ENCODE results near the gene ROBO1. TPM values are rescaled to one million over a fixed set of nuclear protein-coding genes. Genes with fewer than 3 reads are reported as not detected.

ROBO1 gene
- polyA plus RNA-seq, 4 donors, result 98.5 to 142 (median 110) TPM

- DNase-seq (ENCODE audit: low read depth in 4 of 4, low spot score in 3 of 4), result no peak
Measured at GRCh38 chr3:78830470-78830869, 937.3 kb downstream of the ROBO1 start.

GRCh38 chr3:78827618-78828017, 940.2 kb downstream of the ROBO1 start:
- no peak for DNase-seq (ENCODE audit: low read depth in 4 of 4, low spot score in 3 of 4)

- DNase-seq (ENCODE audit: low read depth in 4 of 4, low spot score in 3 of 4), result no peak
Measured at GRCh38 chr3:78825858-78826215, 942.0 kb downstream of the ROBO1 start.

GRCh38 chr3:78825118-78825857, 942.5 kb downstream of the ROBO1 start:
- no peak for DNase-seq (ENCODE audit: low read depth in 4 of 4, low spot score in 3 of 4)

- no peak for DNase-seq (ENCODE audit: low read depth in 4 of 4, low spot score in 3 of 4)
Measured at GRCh38 chr3:78823859-78824258, 943.9 kb downstream of the ROBO1 start.

GRCh38 chr3:78823434-78823833, 944.4 kb downstream of the ROBO1 start:
- no peak for DNase-seq (ENCODE audit: low read depth in 4 of 4, low spot score in 3 of 4)

GRCh38 chr3:78822726-78823125, 945.1 kb downstream of the ROBO1 start:
- no peak for DNase-seq (ENCODE audit: low read depth in 4 of 4, low spot score in 3 of 4)

GRCh38 chr3:78820542-78820941, 947.3 kb downstream of the ROBO1 start:
- no peak for DNase-seq (ENCODE audit: low read depth in 4 of 4, low spot score in 3 of 4)

- DNase-seq (ENCODE audit: low read depth in 4 of 4, low spot score in 3 of 4), result no peak
Measured at GRCh38 chr3:78818161-78818985, 949.4 kb downstream of the ROBO1 start.

GRCh38 chr3:78814893-78815562, 952.8 kb downstream of the ROBO1 start:
- no peak for DNase-seq (ENCODE audit: low read depth in 4 of 4, low spot score in 3 of 4)

GRCh38 chr3:78812166-78812565, 955.6 kb downstream of the ROBO1 start:
- no peak for DNase-seq (ENCODE audit: low read depth in 4 of 4, low spot score in 3 of 4)

- DNase-seq (ENCODE audit: low read depth in 4 of 4, low spot score in 3 of 4), result no peak
Measured at GRCh38 chr3:78809966-78810365, 957.8 kb downstream of the ROBO1 start.

GRCh38 chr3:78804251-78805037, 963.4 kb downstream of the ROBO1 start:
- no peak for DNase-seq (ENCODE audit: low read depth in 4 of 4, low spot score in 3 of 4)

- no peak for DNase-seq (ENCODE audit: low read depth in 4 of 4, low spot score in 3 of 4)
Measured at GRCh38 chr3:78802562-78802930, 965.3 kb downstream of the ROBO1 start.

- no peak for DNase-seq (ENCODE audit: low read depth in 4 of 4, low spot score in 3 of 4)
Measured at GRCh38 chr3:78801926-78802561, 965.8 kb downstream of the ROBO1 start.

GRCh38 chr3:78799681-78800080, 968.1 kb downstream of the ROBO1 start:
- DNase-seq (ENCODE audit: low read depth in 4 of 4, low spot score in 3 of 4), result no peak

GRCh38 chr3:78798266-78798832, 969.4 kb downstream of the ROBO1 start:
- DNase-seq (ENCODE audit: low read depth in 4 of 4, low spot score in 3 of 4), result no peak

- no peak for DNase-seq (ENCODE audit: low read depth in 4 of 4, low spot score in 3 of 4)
Measured at GRCh38 chr3:78794431-78794830, 973.4 kb downstream of the ROBO1 start.

- no peak for DNase-seq (ENCODE audit: low read depth in 4 of 4, low spot score in 3 of 4)
Measured at GRCh38 chr3:78792733-78793132, 975.1 kb downstream of the ROBO1 start.

- no peak for DNase-seq (ENCODE audit: low read depth in 4 of 4, low spot score in 3 of 4)
Measured at GRCh38 chr3:78792212-78792611, 975.6 kb downstream of the ROBO1 start.
